HepG2 (cell line): Measurements from ENCODE around the gene OR8A1. TPM values are rescaled to one million over a fixed set of nuclear protein-coding genes. Genes with fewer than 3 reads are reported as not detected.

ENCODE experiments used
- ATAC-seq: fragments of 200-7000 bp; cut with Tn5 transposase; 3 replicates; pipeline ENCODE4 v1.9.1; 2020; ENCODE audit warnings: mild to moderate bottlenecking, moderate library complexity
- BruUV-seq: library from RNA; stranded (reverse); fragments of 400-500 nt; replicated peaks from 2 replicates; lab custom pipeline; 2021; lab: Mats Ljungman, UMichigan
- CTCF ChIA-PET: fragments of 300-600 bp; formaldehyde crosslinking; extraction: SDS; loops from one replicate; lab custom pipeline; 2021; ENCODE audit warnings: low total read pairs, inconsistent platforms, low intra/inter-chr PET ratio; lab: Yijun Ruan, JAX
- POLR2A ChIA-PET: fragments of 350-600 bp; sonication (Branson Sonifier 250); formaldehyde crosslinking; loops from one replicate; lab custom pipeline; 2020; ENCODE audit warnings: antibody characterized with exemption, inconsistent platforms; lab: Yijun Ruan, JAX
- DNase-seq: peaks from one replicate; pipeline ENCODE4 v3.0.0-alpha.2; 2015; ENCODE audit warnings: low spot score
- FAIRE-seq: peaks from 3 replicates; lab custom pipeline; 2011; peaks lifted over from hg19 to GRCh38; lab: Jason Lieb, UNC
- H2AFZ ChIP-seq: one replicate; pipeline ENCODE4 v1.6.1; 2011; ENCODE audit warnings: low read length, inconsistent platforms
- H3K27ac ChIP-seq: fragments of 300-600 bp; 3 replicates; pipeline ENCODE4 v1.8.0; 2011; ENCODE audit warnings: mixed run types, mild to moderate bottlenecking, mixed read lengths, low read length, inconsistent platforms; ENCODE audit not compliant: insufficient read depth; ENCODE audit errors: extremely low read length
- H3K27me3 ChIP-seq, 2 experiments: fragments of 200-600 bp in 1 of 2; 2 replicates in 1 of 2; 3 replicates in 1 of 2; pipeline versions ENCODE4 v1.6.0 to v1.8.0; 2011; ENCODE audit warnings: low read length in 2 of 2, mild to moderate bottlenecking in 2 of 2, moderate library complexity in 2 of 2, inconsistent platforms in 1 of 2; ENCODE audit not compliant: insufficient read depth in 2 of 2, control insufficient read depth in 1 of 2
- H3K36me3 ChIP-seq, 2 experiments: fragments of 200-600 bp in 1 of 2; replicated peaks in 1 of 2; 2 replicates in 1 of 2; 3 replicates in 1 of 2; pipeline versions ENCODE4 v1.5.1 to v1.8.0; 2011; ENCODE audit warnings: low read length in 2 of 2, inconsistent platforms in 1 of 2; ENCODE audit not compliant: insufficient read depth in 2 of 2, control insufficient read depth in 1 of 2
- H3K4me1 ChIP-seq: 2 replicates; pipeline ENCODE4 v1.5.1; 2012; ENCODE audit warnings: low read length, inconsistent platforms; ENCODE audit not compliant: insufficient read depth
- H3K4me2 ChIP-seq: 2 replicates; pipeline ENCODE4 v1.6.0; 2011; ENCODE audit warnings: low read depth, low read length, inconsistent platforms
- H3K4me3 ChIP-seq, 3 experiments: fragments of 200-600 bp in 1 of 3; sonication (generic), shearing (Covaris generic) in 1 of 3; replicated peaks in 1 of 3; 2 replicates each; pipeline ENCODE4 v1.5.1; 2011 to 2016; ENCODE audit warnings: low read length in 3 of 3, inconsistent platforms in 2 of 3, low read depth in 2 of 3, mild to moderate bottlenecking in 2 of 3, control low read depth in 1 of 3, mixed read lengths in 1 of 3; ENCODE audit not compliant: insufficient read depth in 1 of 3
- H3K79me2 ChIP-seq: one replicate; pipeline ENCODE4 v1.6.1; 2011; ENCODE audit warnings: low read length, inconsistent platforms; ENCODE audit not compliant: insufficient read depth
- H3K9ac ChIP-seq: 2 replicates; pipeline ENCODE4 v1.6.0; 2011; ENCODE audit warnings: mild to moderate bottlenecking, low read depth, low read length, inconsistent platforms; ENCODE audit not compliant: insufficient read depth
- H3K9me3 ChIP-seq: 2 replicates; pipeline ENCODE4 v1.5.1; 2012; ENCODE audit warnings: mild to moderate bottlenecking, low read length
- H4K20me1 ChIP-seq: 2 replicates; pipeline ENCODE4 v1.6.0; 2011; ENCODE audit warnings: inconsistent platforms, mild to moderate bottlenecking, low read length, moderate library complexity; ENCODE audit not compliant: insufficient read depth
- BCL6 ChIP-seq: IDR thresholded peaks from 2 replicates; pipeline ENCODE4 v1.6.1; 2016; ENCODE audit warnings: missing genetic modification reagents, missing compliant biosample characterization
- JDP2 ChIP-seq: sonication (generic); formaldehyde crosslinking; IDR thresholded peaks from 2 replicates; pipeline ENCODE4 v1.8.1; 2022; ENCODE audit warnings: missing genetic modification reagents, borderline replicate concordance
- PHB2 ChIP-seq: fragments of 450-650 bp; IDR thresholded peaks from 2 replicates; pipeline ENCODE4 v1.6.1; 2018; ENCODE audit not compliant: partially characterized antibody
- SCMH1 ChIP-seq: sonication (generic); formaldehyde crosslinking; IDR thresholded peaks from 2 replicates; pipeline ENCODE4 v1.9.0; 2021; ENCODE audit warnings: missing genetic modification reagents, mild to moderate bottlenecking, borderline replicate concordance
- SMARCE1 ChIP-seq: fragments of 450-650 bp; IDR thresholded peaks from 2 replicates; pipeline ENCODE4 v1.6.1; 2017; ENCODE audit warnings: borderline replicate concordance
- ZBTB43 ChIP-seq: sonication (generic); formaldehyde crosslinking; conservative IDR thresholded peaks from 2 replicates; pipeline ENCODE4 v1.4.0; 2020; ENCODE audit warnings: missing genetic modification reagents
- ZFP41 ChIP-seq: sonication (generic); formaldehyde crosslinking; IDR thresholded peaks from 2 replicates; pipeline ENCODE4 v1.4.0; 2020; ENCODE audit warnings: mild to moderate bottlenecking, missing genetic modification reagents, borderline replicate concordance
- ZNF362 ChIP-seq: sonication (generic); formaldehyde crosslinking; IDR thresholded peaks from 2 replicates; pipeline ENCODE4 v1.4.0; 2020; ENCODE audit warnings: missing genetic modification reagents, mild to moderate bottlenecking, borderline replicate concordance
- ZNF501 ChIP-seq: sonication (generic); formaldehyde crosslinking; IDR thresholded peaks from 2 replicates; pipeline ENCODE4 v1.5.1; 2020; ENCODE audit warnings: mild to moderate bottlenecking, moderate library complexity, missing genetic modification reagents
- ZNF562 ChIP-seq: sonication (generic); formaldehyde crosslinking; IDR thresholded peaks from 2 replicates; pipeline ENCODE4 v1.8.0; 2022; ENCODE audit warnings: missing genetic modification reagents, borderline replicate concordance
- WGBS: methylation state at CpG from one replicate; pipeline ENCODE4 v1.1.6; 2017; ENCODE audit warnings: low lambda C conversion rate; 5-methylcytosine and 5-hydroxymethylcytosine counted together
- in situ Hi-C: cut with HindIII; loops from 2 replicates; pipeline ENCODE4 v1.10.0; 2017; ENCODE audit warnings: low pct_unique_long_range_greater_than_20kb; ENCODE audit not compliant: extremely low pct_ligation_motif_present
- intact Hi-C: fragments of 100-400 bp; cut with micrococcal nuclease; formaldehyde crosslinking; loops from one replicate; pipeline ENCODE4 v1.10.0; 2022; ENCODE audit not compliant: unreplicated experiment
- polyA plus RNA-seq, 8 experiments: library from polyadenylated mRNA; depleted of rRNA in 3 of 8; stranded (reverse) in 7 of 8; unstranded in 1 of 8; fragments of >200 nt; fragmentation: Illumina TruSeq in 4 of 8; extraction: Trizol in 4 of 8; gene quantifications; 2 replicates each; pipeline versions ENCODE4 v1.2.1 to v1.2.3, GENCODE V29; 2011 to 2016; ENCODE audit warnings: low read depth in 4 of 8, missing spikeins in 1 of 8, mixed read lengths in 1 of 8; ENCODE audit not compliant: insufficient read depth in 1 of 8
- total RNA-seq, 5 experiments: library from RNA; depleted of rRNA; stranded (reverse); fragments of >200 nt; fragmentation: Illumina TruSeq; extraction: Trizol; gene quantifications; 2 replicates each; pipeline ENCODE4 v1.2.3, GENCODE V29; 2016; ENCODE audit warnings: low read depth in 1 of 5

The OR8A1 gene
- total and polyA plus RNA-seq, 2 of the 13 experiments (the other 11 are each of a cell fraction or from before 2014, with no cell fraction given) = not detected

GRCh38 chr11:124583781-124584180, 14.0 kb downstream of the OR8A1 start:
- Histone ChIP-seq H3K36me3 (no peaks in the 10 kb centered on the region), H3K27me3 (peaks cover 0 to 9% of the 10 kb centered on the region in 2 experiments; a peak in 2 of 5 replicates), H3K4me2 (no peak overlapping the region), H3K27ac (no peak overlapping the region), H3K79me2 (no peaks in the 10 kb centered on the region), H3K9me3 (no peaks in the 10 kb centered on the region)
- in situ Hi-C loops = no loop called here
- WGBS = 37% methylated on average over 7 of the region's 8 CpGs
- POLR2A ChIA-PET = no interaction called here
- FAIRE-seq (no peak), DNase-seq (no peak), ATAC-seq (no peak)
- no TSS peak for BruUV-seq
- TF ChIP-seq SCMH1 (CRISPR knock-in tag) (no peak), ZNF562 (CRISPR knock-in tag) (no peak), ZBTB43 (CRISPR knock-in tag) (no peak), SMARCE1 (no peak), ZNF362 (CRISPR knock-in tag) (no peak), BCL6 (CRISPR knock-in tag) (no peak), JDP2 (CRISPR knock-in tag) (no peak), PHB2 (no peak), ZNF501 (CRISPR knock-in tag) (no peak), ZFP41 (CRISPR knock-in tag) (no peak)
- TF ChIP-seq, all 625 proteins: peak for 0
- Histone ChIP-seq H3K4me3 (no peak overlapping the region), H3K9ac (no peak overlapping the region), H2AFZ (no peak overlapping the region), H3K4me1 (no peaks in the 10 kb centered on the region), H4K20me1 (no peaks in the 10 kb centered on the region)
- intact Hi-C loops = no loop called here
- CTCF ChIA-PET = no interaction called here
